Activated CD8-positive, alpha-beta memory T cell treated with anti-CD3 and anti-CD28 coated beads, Interleukin-2, amount 50 U/mL, for 4 hours (primary cell): Measurements from ENCODE around the gene PTN.
"Not testable (repeated sequence)": the region's sequence is repeated elsewhere in the genome, so short reads cannot be mapped to it uniquely, and the experiment has no call there.

Experiments used
- DNase-seq: peaks from one replicate; pipeline ENCODE4 v3.0.0-alpha.2; 2020

Gene PTN

GRCh38 chr7:137262599-137262998 is 80.9 kb downstream of the PTN start:
- DNase-seq = no peak

GRCh38 chr7:137258552-137258951 is 85.0 kb downstream of the PTN start:
- DNase-seq = no peak

DNA sequence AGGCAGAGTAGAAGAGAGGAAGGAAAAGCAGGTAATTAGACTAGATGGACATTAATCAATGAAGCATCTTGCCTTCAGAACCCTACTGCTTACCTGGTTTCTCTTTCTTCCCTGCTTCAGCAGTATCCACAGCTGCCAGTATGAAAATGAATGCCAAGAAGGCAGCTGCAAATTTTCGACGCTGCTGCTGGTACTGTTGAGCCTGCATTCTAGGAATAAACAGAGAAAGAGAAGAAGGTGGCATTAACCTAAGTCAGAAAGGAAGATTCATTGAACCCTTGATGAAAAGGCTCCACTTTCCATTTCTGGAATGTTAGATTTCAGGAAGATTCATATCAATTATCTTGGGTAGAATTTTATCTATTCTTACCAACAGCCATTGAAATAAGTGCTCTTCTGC is 88.8 kb downstream of the PTN start:
- DNase-seq = no peak

DNA sequence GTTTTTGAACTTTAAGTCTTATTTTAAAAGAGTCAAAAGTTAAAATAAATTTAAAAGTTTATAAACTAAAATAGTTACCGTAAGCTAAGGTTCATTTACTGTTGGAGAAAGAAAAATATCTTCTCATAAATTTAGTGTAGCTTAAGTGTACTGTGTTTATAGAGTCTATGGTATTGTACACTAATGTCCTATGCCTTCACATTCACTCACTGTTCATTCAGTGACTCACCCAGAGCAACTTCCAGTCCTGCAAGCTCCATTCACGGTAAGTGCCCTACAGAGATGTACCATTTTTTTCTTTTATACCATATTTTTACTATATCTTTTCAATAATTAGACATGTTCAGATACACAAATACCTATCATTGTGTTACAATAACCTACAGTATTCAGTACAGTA is 97.6 kb downstream of the PTN start:
- DNase-seq = no peak

- DNase-seq = no peak
These were observed 98.3 kb downstream of the PTN start for GRCh38 chr7:137245186-137245585.

DNA sequence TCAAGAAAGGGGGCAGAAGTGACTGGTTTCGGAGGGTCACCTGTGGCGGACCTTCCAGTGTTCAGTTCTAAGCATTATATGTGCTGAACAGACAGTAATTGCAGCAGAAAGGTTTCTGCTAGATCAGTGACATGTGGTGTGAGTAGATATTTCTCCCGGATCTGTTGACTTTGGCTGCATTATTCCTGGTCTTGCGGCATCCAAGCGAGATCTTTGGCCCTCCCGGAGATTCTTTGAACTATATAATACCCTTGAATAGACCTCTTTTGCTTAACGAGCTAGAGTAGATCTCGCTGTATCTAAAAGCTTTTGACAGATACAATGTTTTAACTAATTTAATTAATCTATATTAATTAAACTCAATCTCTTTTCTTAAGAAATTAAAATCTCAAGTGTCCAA is 99.8 kb downstream of the PTN start:
- no peak for DNase-seq

GRCh38 chr7:137242616-137243015 is 100.9 kb downstream of the PTN start:
- no peak for DNase-seq

GRCh38 chr7:137241655-137242360 is 101.7 kb downstream of the PTN start:
- DNase-seq = no peak

GRCh38 chr7:137239186-137239585 is 104.3 kb downstream of the PTN start:
- DNase-seq = not testable (repeated sequence)

GRCh38 chr7:137235434-137235833 is 108.1 kb downstream of the PTN start:
- DNase-seq = no peak

- DNase-seq = no peak
These were observed 112.4 kb downstream of the PTN start for GRCh38 chr7:137231167-137231566.

- DNase-seq = no peak
These were observed 122.1 kb downstream of the PTN start for GRCh38 chr7:137221467-137221866.

GRCh38 chr7:137213744-137214143 is 129.8 kb downstream of the PTN start:
- no peak for DNase-seq

DNA sequence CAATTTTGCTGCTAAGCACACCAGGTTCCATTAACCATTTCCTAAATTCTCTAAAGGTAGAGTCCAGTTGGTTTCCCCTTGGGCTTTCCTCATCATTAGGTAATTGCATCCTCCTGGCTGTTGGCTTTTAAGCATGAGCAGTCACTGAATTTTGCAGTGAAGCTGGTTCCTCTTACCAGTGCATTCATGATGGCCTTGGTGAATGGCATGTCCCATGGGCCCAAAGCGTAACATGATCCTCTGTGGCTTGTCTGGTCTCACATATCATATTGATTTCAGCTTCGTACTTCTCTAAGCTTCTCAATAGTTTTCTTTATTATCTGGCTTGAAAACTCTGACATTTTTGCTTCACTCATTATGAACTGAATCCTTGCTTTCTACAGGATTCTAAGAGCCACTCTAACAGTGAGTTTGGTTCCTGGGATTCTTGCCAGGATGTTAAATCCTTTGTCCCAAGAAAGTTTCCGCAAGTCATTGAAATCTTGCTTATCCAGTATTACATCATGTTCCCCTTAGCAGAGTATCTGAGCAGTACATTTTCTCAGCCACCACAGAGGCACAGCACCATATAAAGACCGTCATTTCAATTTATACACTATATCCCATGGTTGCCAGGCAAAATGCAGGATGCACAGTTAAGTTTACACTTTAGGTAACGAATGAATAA is 134.2 kb downstream of the PTN start:
- no peak for DNase-seq

GRCh38 chr7:137206770-137207169 is 136.8 kb downstream of the PTN start:
- DNase-seq = no peak

GRCh38 chr7:137204246-137204645 is 139.3 kb downstream of the PTN start:
- no peak for DNase-seq

- no peak for DNase-seq
These were observed 140.2 kb downstream of the PTN start for GRCh38 chr7:137203351-137203750.

- no peak for DNase-seq
These were observed 146.9 kb downstream of the PTN start for GRCh38 chr7:137196648-137197047.

DNA sequence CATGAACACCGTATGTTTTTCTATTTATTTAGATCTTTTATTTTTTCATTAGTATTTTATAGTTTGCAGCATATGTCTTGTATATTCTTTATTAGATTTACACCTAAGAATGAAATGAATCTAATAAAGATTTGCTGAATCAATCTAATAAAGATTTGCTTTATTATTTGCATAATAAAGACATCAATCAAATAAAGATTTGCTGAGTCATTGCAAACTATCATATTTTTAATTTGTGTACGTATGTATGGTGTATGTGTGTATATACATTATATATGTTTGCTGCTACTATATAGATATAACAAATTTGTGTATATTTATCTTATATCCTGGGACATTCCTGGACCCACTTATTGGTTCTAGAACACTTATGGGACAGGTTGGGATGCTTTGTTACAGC is 147.5 kb downstream of the PTN start:
- no peak for DNase-seq

- DNase-seq = not testable (repeated sequence)
These were observed 161.9 kb downstream of the PTN start for GRCh38 chr7:137181619-137182018.
